ENCODE results near the gene PDHB.

GRCh38 chr3:58473275-58473674 lies 39.6 kb upstream of the PDHB start:
- TF ChIP-seq, protein P1, sequence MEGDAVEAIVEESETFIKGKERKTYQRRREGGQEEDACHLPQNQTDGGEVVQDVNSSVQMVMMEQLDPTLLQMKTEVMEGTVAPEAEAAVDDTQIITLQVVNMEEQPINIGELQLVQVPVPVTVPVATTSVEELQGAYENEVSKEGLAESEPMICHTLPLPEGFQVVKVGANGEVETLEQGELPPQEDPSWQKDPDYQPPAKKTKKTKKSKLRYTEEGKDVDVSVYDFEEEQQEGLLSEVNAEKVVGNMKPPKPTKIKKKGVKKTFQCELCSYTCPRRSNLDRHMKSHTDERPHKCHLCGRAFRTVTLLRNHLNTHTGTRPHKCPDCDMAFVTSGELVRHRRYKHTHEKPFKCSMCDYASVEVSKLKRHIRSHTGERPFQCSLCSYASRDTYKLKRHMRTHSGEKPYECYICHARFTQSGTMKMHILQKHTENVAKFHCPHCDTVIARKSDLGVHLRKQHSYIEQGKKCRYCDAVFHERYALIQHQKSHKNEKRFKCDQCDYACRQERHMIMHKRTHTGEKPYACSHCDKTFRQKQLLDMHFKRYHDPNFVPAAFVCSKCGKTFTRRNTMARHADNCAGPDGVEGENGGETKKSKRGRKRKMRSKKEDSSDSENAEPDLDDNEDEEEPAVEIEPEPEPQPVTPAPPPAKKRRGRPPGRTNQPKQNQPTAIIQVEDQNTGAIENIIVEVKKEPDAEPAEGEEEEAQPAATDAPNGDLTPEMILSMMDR (IDR thresholded peaks at IDR 0.05; ENCODE audit: low read depth, low read length) = no peak
- TF ChIP-seq EZH2phosphoT487 (IDR thresholded peaks at IDR 0.05; ENCODE audit: low read depth) = no peak

All from OCI-LY3 (cell line).